ENCODE results near the gene LINGO3. TPM values are rescaled to one million over a fixed set of nuclear protein-coding genes. Genes with fewer than 3 reads are reported as not detected.

LINGO3 gene
- total and polyA plus RNA-seq, 2 of the 4 experiments (the other 2 are of a cell fraction), result not detected

DNA sequence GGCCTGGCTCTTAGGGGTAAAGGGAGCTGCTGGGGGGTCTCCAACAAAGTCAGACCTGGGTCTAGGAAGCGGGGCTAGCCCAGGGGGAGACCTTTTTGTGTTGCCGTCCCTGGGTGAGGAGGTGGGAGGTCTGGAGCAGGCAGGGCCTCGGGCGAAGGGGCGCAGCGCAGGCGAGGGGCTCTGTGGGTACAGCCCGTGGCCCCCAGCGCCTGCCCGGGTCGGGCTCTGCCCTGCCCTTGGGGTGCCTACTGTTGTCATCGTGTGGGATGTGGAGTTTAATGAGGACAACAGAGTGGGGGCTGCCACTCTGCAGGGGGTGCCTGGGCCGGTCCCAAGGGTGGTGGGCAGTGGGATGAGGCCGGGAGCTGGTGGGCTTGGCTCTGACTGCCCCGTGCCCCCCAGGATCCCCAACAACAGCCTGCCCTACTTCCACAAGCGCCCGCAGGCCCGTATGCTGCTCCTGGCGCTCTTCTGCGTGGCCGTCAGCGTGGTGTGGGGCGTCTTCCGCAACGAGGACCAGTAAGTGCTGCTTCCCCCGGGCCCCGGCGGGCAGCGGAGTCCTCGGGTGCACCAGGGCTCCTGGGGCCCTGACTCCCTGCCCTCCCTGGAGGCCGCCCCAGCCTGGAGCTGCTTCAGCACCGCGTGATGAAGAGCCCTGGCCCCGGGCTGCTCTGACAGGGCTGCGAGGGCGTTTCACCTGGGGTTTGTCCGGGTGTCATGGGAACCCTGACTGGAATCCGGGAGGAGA is 32.7 kb upstream of the LINGO3 start:
- peaks cover 12% of the 10 kb centered on the region for H4K20me1 ChIP-seq (ENCODE audit: insufficient read depth, low read length)
- intact Hi-C loops (cut with micrococcal nuclease), result no loop called here
- no peaks in the 10 kb centered on the region for H3K27me3 ChIP-seq (ENCODE audit: control insufficient read depth, insufficient read depth, low read length)
- no peak overlapping the region for H4K5ac ChIP-seq (ENCODE audit: low read depth, low read length)
- ChIA-PET CTCF (no interaction called here), POLR2A (ENCODE audit: unreplicated experiment) (no interaction called here)
- peaks cover 11 to 25% of the 10 kb centered on the region in 2 experiments for H3K79me1 ChIP-seq (ENCODE audit: low read depth in 1 of 2, low read length in 2 of 2)
- BruUV-seq (replicated peaks), result no TSS peak
- H3K56ac ChIP-seq (ENCODE audit: extremely low read depth, insufficient read depth, low read length), result no peak overlapping the region
- H4K8ac ChIP-seq (ENCODE audit: low read depth in 2 of 2, low read length in 2 of 2), result no peak overlapping the region
- peaks cover 12% of the 10 kb centered on the region for H3K9me1 ChIP-seq (ENCODE audit: insufficient read depth, low read length)
- H3K4me1 ChIP-seq (ENCODE audit: control insufficient read depth, insufficient read depth, low read length), result no peaks in the 10 kb centered on the region
- H2AFZ ChIP-seq (replicated peaks; ENCODE audit: low read length, poor library complexity), result no peak overlapping the region
- H3K4me2 ChIP-seq (ENCODE audit: low read depth, low read length), result no peak overlapping the region
- H3K27ac ChIP-seq (ENCODE audit: insufficient read depth, low read length), result no peak overlapping the region
- no peak overlapping the region for H3K14ac ChIP-seq (replicated peaks; ENCODE audit: low read depth, low read length)
- H3K36me3 ChIP-seq (ENCODE audit: control insufficient read depth, insufficient read depth, low read length), result peaks cover 30% of the 10 kb centered on the region
- in situ Hi-C loops (cut with MboI; ENCODE audit: low sequenced_read_pairs), result no loop called here
- no peak overlapping the region for H4K91ac ChIP-seq (ENCODE audit: insufficient read depth, low read depth, low read length)
- H2AK5ac ChIP-seq (ENCODE audit: low read depth, low read length), result no peak overlapping the region
- no peak overlapping the region for H3K9ac ChIP-seq (ENCODE audit: low read depth, low read length)
- no peak overlapping the region for H3K4ac ChIP-seq (ENCODE audit: low read depth, low read length)
- H2BK20ac ChIP-seq (ENCODE audit: low read depth, low read length), result no peak overlapping the region
- no peak overlapping the region for H3K18ac ChIP-seq (ENCODE audit: low read depth, low read length)
- no peak overlapping the region for H3K23ac ChIP-seq (ENCODE audit: low read depth, low read length)
- no peak overlapping the region for H2BK15ac ChIP-seq (ENCODE audit: low read depth, low read length)
- no peaks in the 10 kb centered on the region for H3K9me3 ChIP-seq (ENCODE audit: control insufficient read depth, insufficient read depth, low read length)
- H2BK5ac ChIP-seq (ENCODE audit: low read depth, low read length, poor library complexity, severe bottlenecking), result no peak overlapping the region
- no peak overlapping the region for H2AK9ac ChIP-seq (replicated peaks; ENCODE audit: low read depth, low read length, poor library complexity)
- 85% methylated on average over 11 of the region's 38 CpGs; no CpG with 5 or more reads in 1 of the 2 experiments for WGBS, 2 experiments (ENCODE audit: extremely low coverage in 2 of 2, insufficient read length in 1 of 2)
- H2BK120ac ChIP-seq (ENCODE audit: low read depth, low read length), result no peak overlapping the region
- dilution Hi-C loops (cut with HindIII; ENCODE audit: low sequenced_read_pairs, unreplicated experiment), result no loop called here
- ATAC-seq (ENCODE audit: low read depth), result no peak
- no peak for DNase-seq
- no peak for TF ChIP-seq RFX5 (IDR thresholded peaks at IDR 0.05; ENCODE audit: low read depth, low read length)
- TF ChIP-seq MAFK (IDR thresholded peaks at IDR 0.05; ENCODE audit: low read depth, low read length), result no peak
- no peak for TF ChIP-seq RCOR1 (IDR thresholded peaks at IDR 0.05; ENCODE audit: insufficient replicate concordance, low read length)
- no peak for TF ChIP-seq RAD21 (IDR thresholded peaks at IDR 0.05; ENCODE audit: low read length)
- TF ChIP-seq CHD1 (IDR thresholded peaks at IDR 0.05; ENCODE audit: low read depth, low read length), result no peak
- no peak for TF ChIP-seq SMC3 (IDR thresholded peaks at IDR 0.05; ENCODE audit: low read depth, low read length)
- TF ChIP-seq, protein P1, sequence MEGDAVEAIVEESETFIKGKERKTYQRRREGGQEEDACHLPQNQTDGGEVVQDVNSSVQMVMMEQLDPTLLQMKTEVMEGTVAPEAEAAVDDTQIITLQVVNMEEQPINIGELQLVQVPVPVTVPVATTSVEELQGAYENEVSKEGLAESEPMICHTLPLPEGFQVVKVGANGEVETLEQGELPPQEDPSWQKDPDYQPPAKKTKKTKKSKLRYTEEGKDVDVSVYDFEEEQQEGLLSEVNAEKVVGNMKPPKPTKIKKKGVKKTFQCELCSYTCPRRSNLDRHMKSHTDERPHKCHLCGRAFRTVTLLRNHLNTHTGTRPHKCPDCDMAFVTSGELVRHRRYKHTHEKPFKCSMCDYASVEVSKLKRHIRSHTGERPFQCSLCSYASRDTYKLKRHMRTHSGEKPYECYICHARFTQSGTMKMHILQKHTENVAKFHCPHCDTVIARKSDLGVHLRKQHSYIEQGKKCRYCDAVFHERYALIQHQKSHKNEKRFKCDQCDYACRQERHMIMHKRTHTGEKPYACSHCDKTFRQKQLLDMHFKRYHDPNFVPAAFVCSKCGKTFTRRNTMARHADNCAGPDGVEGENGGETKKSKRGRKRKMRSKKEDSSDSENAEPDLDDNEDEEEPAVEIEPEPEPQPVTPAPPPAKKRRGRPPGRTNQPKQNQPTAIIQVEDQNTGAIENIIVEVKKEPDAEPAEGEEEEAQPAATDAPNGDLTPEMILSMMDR (conservative IDR thresholded peaks at IDR 0.05; ENCODE audit: low read depth, low read length), result no peak
- TF ChIP-seq, protein P2, sequence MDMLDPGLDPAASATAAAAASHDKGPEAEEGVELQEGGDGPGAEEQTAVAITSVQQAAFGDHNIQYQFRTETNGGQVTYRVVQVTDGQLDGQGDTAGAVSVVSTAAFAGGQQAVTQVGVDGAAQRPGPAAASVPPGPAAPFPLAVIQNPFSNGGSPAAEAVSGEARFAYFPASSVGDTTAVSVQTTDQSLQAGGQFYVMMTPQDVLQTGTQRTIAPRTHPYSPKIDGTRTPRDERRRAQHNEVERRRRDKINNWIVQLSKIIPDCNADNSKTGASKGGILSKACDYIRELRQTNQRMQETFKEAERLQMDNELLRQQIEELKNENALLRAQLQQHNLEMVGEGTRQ (IDR thresholded peaks at IDR 0.05; ENCODE audit: low read depth, low read length), result no peak
- TF ChIP-seq, protein P3, sequence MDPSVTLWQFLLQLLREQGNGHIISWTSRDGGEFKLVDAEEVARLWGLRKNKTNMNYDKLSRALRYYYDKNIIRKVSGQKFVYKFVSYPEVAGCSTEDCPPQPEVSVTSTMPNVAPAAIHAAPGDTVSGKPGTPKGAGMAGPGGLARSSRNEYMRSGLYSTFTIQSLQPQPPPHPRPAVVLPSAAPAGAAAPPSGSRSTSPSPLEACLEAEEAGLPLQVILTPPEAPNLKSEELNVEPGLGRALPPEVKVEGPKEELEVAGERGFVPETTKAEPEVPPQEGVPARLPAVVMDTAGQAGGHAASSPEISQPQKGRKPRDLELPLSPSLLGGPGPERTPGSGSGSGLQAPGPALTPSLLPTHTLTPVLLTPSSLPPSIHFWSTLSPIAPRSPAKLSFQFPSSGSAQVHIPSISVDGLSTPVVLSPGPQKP (IDR thresholded peaks at IDR 0.05; ENCODE audit: borderline replicate concordance, low read depth, low read length), result no peak
- TF ChIP-seq NFE2L2 (IDR thresholded peaks at IDR 0.05; ENCODE audit: low read depth, low read length), result no peak
- TF ChIP-seq BHLHE40 (IDR thresholded peaks at IDR 0.05; ENCODE audit: low read depth, low read length), result no peak
- no peak for TF ChIP-seq CEBPB (IDR thresholded peaks at IDR 0.05; ENCODE audit: low read depth, low read length)
- TF ChIP-seq MXI1 (IDR thresholded peaks at IDR 0.05; ENCODE audit: borderline replicate concordance, low read depth, low read length), result no peak
- no peak for TF ChIP-seq FOS (IDR thresholded peaks at IDR 0.05; ENCODE audit: low read depth, low read length)
- no peak for TF ChIP-seq MAZ (IDR thresholded peaks at IDR 0.05; ENCODE audit: borderline replicate concordance, low read depth, low read length)
- no peak overlapping the region for H3K4me3 ChIP-seq (ENCODE audit: insufficient read depth, low read depth, low read length)
